HG02642 (cell line): ENCODE measurements around the gene CNNM2.

Experiments used
- ATAC-seq: cut with Tn5 transposase; IDR thresholded peaks from one replicate; pipeline ENCODE4 v1.9.1; 2021; ENCODE audit warnings: mild to moderate bottlenecking; ENCODE audit not compliant: unreplicated experiment, poor library complexity

CNNM2 gene

DNA sequence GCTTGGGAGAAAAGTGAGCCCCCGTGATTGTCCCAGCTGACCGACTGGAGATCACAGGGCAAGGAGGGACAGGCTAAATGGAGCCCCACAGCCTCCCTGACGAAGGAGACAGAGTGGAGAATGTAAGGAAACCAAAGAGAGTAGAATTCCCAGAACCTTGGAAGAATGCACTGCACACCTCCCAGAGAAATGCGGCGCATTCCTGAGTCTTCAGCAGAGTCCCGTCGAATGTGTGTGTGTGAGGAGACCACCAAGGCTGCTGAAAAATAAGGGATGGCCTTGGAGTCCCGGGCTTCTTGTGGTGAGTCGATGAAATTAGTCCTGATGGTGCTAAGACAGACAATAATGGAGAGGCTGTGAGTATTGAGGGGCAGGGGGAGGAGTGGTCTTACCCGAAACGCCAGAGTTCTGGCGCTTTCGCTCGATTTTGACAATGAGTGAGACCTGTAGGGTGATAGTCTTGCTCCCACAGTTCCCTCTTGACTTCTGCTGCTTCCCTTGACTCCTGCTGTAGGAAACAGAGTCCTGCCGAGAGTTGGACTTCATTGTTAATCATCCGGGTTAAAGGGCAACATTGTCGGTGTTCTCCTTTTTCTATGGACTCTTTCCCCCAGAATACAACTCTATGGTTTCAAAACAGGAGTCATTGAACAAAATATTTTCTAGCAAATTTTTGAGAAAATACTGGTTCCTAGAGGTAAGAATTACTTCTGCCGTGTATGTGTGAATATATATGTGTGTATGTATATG lies 103.2 kb downstream of the CNNM2 start:
- ATAC-seq: no peak

DNA sequence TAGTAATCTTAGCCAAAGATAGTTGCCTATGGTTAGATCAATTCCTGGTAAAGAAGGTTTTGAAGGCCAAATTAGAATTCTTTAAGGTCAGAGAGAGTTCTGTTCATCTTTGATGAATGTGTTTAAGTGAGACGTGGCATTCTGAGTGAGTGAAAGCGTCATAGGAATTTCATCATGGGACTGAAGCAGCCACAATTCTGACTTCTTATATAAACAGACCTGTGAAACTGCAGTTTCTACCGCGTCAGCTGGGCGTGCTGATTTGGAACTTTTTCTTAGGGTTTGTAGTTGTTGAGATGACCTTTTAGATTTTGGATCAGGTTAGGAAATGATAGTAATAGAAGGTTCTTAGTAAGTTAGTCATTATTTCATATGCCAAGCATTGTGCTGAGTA lies 103.8 kb downstream of the CNNM2 start:
- no peak for ATAC-seq

DNA sequence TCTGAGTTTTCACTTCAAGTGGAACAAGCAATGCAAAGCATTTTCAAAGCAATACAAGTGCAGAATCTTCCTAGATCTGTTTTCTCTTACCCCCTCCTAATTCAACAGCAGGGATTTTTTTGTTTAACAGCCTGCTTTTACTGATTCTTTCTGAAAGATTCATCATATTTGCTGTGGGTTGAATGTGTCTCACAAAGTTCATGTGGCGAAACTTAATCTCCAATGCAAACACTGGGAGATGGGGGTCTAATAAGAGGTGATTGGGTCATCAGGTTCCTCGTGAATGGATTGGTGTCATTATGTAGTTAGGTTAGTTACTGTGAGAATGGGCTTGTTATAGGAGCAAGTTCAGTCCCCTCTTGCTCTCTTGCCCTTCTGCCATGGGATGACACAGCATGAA lies 107.6 kb downstream of the CNNM2 start:
- ATAC-seq: no peak

DNA sequence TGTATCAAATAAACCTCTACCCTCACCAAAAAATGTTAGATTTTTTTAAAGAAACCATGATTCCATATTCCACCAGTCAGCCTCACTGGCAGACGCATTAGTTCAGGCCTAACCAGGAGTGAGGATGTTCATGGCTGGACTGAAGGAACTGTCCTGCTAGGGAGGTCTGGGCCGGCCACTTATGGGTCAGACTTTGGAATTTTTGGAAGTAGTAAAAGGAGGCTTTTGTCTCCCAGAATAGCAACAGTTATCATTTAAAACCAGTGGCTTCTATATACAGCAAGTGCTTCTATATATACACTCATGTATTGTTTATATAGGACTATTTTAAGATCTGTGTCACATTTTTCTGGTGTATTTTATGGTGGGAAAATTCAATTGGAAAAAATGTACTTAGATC lies 120.5 kb downstream of the CNNM2 start:
- no peak for ATAC-seq

DNA sequence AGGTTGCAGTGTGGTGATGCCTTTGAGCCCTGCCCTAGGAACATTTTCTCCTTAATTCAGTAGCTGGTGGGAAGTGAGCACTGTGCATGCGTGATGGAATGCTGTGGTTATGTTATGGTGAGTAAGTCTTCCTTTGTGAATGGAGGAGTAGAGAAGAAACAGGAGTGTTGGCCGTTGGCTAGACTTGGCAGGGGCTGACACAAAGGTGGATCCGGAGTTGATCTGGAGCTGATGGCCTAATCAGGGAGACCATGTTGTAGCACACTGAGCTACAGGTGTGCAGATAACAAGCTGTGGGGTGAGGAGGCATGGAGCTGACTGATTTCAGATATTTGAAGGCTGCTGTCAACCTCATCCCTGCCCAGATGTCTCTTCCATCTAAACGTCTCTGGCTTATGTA lies 122.3 kb downstream of the CNNM2 start:
- no peak for ATAC-seq

DNA sequence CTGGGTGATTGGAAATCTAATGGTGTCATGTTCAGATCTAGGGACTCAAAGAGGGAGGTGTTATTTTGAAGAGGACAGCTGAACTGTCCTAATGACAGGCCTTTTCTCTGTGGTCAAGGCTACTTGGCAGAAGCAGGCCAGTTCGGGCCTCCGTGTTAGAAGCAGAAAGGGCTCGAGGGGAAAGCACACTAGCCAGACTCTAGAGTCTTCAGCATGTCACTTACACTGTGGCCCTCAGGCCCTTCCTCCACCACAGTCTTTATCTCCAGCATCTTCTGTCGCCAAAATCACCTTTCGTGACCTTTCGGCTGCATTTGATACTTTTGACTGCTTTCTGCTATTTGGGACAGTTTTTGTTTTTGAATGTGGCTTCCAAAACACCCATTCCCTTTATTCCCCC lies 123.3 kb downstream of the CNNM2 start:
- no peak for ATAC-seq

DNA sequence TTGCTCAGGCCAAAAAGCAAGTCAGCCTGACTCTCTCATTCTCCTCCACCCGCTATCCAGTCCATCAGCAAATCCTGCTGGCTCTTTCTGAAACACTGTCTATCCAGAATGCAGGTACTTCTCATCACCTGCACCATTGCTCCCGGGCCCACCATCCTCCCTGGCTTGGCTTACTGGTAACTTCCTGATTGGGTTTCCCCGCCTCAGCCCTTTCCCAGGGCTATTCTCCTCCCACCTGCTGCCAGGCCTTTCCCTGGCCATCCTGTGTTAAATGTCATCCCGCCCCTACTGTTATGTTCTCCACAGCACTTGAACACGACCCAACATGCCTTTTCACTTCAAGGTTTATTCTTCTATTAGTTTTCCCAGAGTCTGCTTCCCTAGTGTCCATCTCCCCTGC lies 124.0 kb downstream of the CNNM2 start:
- no peak for ATAC-seq

DNA sequence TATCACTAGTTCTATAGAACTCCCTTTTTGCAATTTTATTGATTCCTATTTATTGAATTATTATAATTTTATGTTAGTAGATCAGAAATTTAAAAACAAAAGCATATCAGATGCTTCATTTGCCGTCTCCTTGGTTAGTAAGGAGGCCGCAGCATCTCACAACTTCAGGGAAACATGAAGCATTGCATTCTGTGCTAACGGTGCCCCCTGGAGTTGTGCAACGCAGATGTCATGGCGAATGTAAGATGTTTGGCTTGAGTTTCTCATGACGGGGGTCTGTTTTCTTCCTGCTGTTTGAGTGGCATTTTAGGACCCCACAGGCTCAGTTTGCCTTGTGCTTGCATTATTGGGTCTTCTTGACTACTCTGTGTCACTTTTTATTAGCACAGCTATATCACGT lies 124.8 kb downstream of the CNNM2 start:
- no peak for ATAC-seq

DNA sequence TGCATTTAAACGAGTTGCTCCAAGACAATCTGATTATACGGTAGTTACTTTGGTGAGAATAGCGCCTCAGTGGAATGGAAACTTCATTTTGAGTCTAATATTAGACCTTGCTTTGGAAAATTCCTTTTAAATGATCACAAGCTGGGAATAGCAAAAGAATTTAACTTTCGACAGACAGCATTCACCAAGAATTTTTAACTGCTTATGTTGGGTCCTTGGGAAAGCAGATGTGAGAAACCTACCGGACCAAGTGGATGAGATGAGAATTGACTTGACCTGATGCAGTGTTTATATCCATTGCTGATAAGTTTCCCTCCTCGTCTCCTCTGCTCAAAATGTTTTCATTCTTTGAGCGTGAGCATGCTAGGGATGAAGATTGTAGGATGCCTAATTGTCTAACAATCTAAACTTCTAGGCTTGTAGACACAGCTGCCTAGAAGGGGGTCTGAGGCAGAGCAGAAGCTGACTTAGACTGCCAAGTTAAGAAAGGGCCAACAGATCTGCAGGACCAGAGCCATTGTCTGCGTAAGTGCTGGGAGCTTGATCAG lies 126.9 kb downstream of the CNNM2 start:
- ATAC-seq: no peak

DNA sequence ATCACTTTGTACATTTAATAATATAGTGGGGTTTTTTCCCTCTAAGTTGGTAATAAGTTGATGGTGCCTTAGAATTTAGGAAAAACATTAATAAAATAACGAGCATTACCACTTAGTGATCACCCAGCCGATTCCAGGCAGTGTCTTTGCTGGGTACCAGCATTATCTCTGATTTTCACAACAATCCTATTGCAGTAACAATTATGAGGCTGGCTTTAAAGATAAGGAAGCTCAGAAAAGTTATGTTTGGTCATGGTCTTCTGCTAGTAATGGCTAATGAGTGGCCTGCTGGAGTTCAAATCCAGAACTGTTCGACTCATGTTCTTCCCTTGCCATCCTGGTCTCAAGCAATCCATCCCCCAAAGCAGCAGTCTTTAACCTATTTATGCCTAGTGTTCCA lies 127.9 kb downstream of the CNNM2 start:
- ATAC-seq: no peak

DNA sequence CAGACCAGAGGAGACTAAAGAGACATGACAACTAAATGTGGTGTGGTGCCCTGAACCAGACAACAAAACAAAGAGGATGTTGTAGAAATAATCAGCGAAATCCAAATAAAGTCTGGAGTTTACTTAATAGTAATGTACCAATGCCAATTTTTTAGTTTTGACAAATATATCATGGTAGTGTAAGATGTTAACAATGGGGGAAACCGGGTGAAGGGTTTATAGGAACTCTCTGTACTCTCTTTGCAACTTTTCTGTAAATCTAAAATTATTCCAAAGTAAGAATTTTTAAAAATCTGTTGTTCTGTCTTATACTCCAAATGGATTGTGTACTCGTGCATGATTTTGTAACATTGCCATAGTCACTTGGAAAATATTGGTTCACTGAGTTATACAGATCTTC lies 129.3 kb downstream of the CNNM2 start:
- ATAC-seq: no peak

DNA sequence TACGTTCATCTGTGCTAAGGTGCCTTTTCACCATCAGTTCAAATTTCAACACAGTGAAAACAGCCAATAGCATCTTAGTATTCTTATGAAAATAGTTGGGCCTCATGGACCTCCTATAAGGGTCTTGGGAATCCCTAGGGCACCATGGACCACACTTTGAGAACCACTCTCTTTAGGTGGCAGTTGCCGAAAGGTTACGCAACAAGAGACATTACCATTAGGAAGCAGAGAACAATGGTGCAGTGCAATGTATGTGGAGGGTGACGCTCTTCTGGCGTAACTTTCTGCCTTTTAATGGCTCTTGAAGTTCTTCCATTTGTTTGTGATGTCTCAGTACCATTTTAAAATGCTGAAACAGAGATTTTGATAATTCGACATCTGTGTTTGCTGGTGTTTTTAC lies 131.1 kb downstream of the CNNM2 start:
- ATAC-seq: no peak

DNA sequence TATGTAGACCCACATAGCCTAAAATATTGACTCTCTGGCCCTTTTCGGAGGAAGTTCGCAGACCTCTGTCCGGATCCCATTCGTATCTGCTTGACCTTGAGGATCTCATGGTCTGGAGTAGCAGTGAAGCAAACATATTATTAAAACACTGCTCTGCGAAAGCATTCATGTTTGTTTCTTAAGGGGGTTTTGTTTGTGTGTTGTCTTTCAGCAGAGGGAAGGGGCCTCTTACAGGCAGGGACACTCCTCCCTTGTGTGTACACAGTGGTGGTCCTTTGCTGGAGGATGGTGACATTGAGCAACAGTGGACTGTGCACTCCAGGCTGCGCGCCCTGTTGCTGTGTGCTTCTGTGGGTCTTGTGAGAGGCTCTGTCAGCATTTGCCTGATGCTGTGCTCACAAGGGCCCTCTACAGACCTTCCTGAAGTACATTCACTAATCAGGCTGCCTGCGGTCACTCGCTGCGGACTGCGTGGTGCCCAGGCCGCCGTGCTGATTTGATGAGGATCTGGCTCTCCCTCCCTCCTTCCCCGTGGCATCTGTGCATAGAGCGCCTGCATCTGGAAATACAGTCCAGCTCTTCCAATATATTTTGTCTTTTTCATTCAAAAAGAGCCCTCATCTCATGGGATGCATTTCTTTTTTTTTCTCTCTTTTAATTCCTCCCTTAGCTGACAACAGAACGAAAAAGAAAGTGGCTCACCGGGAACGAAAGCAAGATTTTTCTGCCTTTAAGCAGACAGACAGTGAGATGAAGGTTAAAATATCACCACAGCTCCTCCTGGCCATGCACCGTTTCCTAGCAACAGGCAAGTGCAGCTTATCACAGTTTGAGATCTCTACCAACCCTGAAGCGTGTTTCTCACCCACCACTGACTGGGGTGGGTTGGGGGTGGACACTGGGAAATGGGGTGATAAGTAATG lies 135.8 kb downstream of the CNNM2 start:
- ATAC-seq: peak; percentile 57

DNA sequence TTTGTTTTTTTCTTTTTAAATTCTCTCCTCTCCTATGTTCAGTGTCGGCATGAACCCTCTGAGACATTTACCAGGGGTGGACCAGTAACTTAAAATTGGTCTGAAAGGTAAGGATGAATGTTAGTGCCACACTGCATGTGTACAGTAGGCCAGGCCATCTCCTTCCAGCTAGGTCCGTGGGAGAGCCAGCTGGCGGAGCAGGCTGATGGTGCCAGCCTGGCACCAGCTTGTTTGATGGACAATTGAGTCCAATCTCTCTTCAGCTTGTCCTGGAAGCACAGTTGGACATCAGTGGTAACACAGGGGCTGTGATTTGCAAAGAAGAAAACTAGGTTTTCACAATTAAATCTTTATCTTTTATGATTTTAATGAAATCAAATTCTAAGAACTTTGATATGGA lies 136.5 kb downstream of the CNNM2 start:
- ATAC-seq: peak; percentile 11

DNA sequence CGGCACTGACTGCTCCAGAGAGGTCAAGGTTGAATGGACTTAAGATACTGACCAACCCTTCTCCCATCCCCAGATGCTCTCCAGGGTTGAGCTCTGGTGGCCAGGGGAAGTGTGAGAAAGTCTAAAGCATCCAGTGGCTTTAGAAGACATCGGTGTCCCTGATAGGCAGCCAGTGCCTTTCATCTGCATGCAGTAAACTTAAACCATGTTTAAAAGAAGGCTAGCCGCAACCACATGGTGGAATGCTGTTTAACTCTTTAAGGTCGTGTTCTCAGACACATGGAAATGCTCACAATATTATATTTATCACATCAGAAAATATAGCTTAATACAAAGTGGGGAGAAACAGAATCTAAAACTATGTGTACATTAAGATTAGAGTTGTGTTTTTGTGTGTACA lies 137.0 kb downstream of the CNNM2 start:
- ATAC-seq: no peak

DNA sequence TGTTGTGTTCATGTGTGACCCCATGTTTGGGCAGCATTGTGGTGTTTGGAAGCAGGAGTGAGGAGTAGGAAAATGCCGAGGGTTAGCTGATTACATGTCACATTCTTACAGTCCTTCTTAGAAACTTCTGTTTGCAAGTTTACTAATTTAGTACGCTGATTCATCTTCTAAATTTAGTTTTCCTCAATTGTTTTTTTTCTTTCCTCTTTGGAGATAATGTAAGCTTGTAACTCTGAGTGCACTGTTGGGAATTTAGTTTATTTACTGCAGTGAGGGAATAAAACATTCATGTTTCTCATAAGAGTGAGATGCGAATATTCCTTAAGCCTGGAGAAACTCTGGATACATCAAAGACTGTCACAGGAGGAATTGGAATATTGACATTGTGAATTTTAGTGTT lies 139.9 kb downstream of the CNNM2 start:
- ATAC-seq: no peak

DNA sequence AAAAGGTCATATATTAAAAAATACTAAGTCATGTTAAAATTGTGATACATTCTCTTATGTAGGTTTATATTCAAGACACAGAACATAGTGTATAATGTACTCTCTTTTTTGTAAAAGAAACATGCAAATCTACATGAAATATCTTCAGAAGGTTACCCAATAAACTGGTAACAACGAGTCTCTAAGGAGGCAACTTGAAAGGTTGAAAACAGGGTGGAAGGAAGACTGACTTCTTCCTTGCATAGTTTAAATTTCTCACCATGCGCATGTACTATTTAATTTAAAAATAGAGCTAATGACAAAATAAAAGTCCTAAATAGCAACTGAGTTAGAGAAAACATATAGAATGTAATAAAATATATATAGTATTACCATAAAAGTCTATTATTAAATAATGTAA lies 142.5 kb downstream of the CNNM2 start:
- no peak for ATAC-seq

DNA sequence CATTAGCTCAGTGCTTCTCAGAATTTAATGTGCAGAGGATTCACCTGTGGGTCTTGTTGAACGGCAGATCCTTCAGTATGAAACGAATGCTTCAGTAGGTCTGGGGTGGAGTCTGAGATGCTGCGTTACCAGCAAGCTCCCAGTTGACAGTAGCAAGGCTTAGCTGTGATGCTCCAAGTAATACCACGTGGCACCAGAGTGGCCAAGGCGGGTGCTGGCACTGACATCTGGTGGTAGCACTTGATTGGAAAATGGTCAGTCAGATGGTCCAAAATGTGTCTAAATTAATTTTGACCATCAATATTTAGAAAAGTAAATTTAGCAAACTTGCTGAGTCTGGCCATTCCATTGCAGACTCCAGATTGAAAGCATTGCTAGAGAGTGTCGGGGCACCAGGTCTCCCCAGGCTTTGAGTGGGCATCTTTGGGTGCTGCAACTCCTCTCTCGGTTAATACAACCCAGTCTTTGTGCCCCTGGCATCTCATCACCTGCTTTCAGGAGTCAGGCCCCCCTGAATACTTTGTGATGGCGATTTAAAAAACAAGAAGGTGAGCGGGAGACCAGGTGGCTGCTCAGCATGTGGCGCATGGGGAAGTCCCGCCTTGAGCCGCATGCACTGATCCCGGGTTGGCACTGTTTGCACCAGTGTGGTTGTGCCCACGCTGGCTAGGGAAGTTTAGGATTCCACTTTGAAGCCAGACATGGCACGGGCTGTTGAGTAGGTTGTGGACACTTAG lies 144.9 kb downstream of the CNNM2 start:
- no peak for ATAC-seq

DNA sequence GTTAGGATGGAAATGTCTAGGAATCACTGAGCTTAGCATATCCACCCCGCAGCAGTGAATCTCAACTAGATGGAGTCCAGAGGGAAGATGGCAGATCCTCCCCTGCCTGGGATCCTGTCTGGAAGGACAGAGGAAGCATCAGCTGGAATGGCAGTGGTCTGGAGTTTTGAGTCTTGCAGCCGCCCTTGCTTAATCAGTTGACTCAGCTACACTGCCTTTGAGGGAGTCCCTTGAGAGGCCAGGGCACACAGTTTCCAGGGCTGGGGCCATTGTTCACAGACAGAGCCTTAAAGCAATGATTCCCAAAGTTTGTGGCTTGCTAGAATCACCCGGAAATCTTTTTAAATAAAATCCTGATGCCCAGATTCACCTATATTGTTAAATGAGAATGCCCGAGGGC lies 146.9 kb downstream of the CNNM2 start:
- no peak for ATAC-seq

DNA sequence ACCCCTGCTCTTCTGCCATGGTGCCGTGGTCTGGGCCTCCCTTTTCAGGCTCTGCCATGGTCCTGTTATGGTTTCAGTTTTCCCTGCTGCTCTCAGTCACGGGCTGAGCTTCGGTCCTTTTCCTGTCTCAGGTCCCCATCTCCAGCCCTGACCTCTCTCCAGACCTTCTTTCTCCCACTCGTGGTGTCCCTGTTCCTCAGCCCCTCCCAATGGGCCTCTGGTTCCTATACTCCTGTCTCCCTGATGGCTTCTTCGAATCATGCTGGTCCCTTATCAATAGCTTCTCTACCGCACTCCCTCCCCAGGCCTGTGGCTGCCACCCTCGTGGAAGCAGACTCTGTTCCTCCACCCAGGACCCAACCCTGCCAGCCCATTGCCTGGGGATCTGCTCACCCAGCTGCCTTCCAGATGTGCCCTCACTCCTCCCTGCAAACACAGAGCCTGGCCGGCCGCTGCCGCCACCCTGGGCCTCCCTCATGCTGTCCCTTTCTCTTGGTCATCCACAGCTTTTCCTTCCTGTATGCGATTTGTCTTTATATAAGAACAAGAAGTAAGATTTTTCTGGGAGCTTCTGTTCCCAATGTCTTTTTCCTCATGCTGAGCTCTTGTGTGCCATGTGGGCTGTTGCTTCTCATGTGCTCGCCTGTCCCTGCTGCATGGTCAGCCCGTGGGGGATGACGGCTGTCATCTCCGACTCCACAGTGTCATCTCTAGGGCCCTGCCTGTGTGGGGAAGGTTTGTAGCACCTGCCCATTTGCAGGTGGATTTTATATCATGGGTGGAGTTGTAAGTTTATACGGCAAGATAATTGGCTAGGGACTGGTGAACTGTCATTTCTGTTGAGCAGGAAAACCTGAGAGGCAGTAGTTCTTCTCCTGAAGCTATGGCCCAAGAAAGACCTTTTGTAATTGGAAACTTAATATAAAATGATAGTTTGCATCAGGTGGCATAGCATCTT lies 148.3 kb downstream of the CNNM2 start:
- no peak for ATAC-seq
